ENCODE data around the gene PDZRN3. TPM values are rescaled to one million over a fixed set of nuclear protein-coding genes. Genes with fewer than 3 reads are reported as not detected.

PDZRN3 gene
- total and polyA plus RNA-seq, 8 donors: 20.0 to 88.6 (median 62.3) TPM

GRCh38 chr3:73653351-73653750 lies 28.6 kb upstream of the PDZRN3 start:
- H3K36me3 ChIP-seq: no peaks in the 10 kb centered on the region
- ATAC-seq: no peak
- DNase-seq: no peak
- no peaks in the 10 kb centered on the region for H3K27me3 ChIP-seq
- no peak overlapping the region for H3K4me3 ChIP-seq
- intact Hi-C loops (cut with DNase I): no loop called here
- TF ChIP-seq, protein P1, sequence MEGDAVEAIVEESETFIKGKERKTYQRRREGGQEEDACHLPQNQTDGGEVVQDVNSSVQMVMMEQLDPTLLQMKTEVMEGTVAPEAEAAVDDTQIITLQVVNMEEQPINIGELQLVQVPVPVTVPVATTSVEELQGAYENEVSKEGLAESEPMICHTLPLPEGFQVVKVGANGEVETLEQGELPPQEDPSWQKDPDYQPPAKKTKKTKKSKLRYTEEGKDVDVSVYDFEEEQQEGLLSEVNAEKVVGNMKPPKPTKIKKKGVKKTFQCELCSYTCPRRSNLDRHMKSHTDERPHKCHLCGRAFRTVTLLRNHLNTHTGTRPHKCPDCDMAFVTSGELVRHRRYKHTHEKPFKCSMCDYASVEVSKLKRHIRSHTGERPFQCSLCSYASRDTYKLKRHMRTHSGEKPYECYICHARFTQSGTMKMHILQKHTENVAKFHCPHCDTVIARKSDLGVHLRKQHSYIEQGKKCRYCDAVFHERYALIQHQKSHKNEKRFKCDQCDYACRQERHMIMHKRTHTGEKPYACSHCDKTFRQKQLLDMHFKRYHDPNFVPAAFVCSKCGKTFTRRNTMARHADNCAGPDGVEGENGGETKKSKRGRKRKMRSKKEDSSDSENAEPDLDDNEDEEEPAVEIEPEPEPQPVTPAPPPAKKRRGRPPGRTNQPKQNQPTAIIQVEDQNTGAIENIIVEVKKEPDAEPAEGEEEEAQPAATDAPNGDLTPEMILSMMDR (IDR thresholded peaks at IDR 0.05): no peak
- H3K4me1 ChIP-seq: no peaks in the 10 kb centered on the region
- H3K27ac ChIP-seq: no peak overlapping the region
- no peaks in the 10 kb centered on the region for H3K9me3 ChIP-seq

DNA sequence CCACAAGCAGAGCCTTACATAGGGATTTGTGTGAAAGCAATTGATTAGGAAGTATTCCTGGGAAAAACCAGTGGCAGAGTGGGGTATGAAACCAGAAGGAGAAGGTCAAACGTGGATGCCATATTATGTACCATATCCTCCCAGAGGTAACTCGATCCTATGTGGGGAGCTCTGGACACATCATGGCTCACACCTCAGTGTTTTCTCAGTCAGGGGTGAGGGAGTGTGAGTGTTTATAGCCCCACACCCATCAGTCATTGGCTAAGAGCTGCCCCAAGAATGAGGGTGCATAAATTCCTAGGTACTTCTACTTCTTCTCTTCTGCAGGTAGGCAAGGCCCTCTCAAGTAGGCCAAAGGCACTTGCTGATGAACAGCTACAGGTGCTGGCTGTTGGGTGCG lies 28.2 kb upstream of the PDZRN3 start:
- Histone ChIP-seq H3K36me3 (no peaks in the 10 kb centered on the region), H3K27me3 (no peaks in the 10 kb centered on the region), H3K9me3 (no peaks in the 10 kb centered on the region), H3K4me3 (no peak overlapping the region), H3K4me1 (no peaks in the 10 kb centered on the region), H3K27ac (no peak overlapping the region)
- intact Hi-C loops (cut with DNase I): no loop called here
- DNase-seq (no peak), ATAC-seq (no peak)
- TF ChIP-seq, protein P1 (IDR thresholded peaks at IDR 0.05): no peak

GRCh38 chr3:73637042-73637441 lies 12.3 kb upstream of the PDZRN3 start:
- TF ChIP-seq, protein P1 (IDR thresholded peaks at IDR 0.05): no peak
- intact Hi-C loops (cut with DNase I): no loop called here
- Histone ChIP-seq H3K27me3 (no peaks in the 10 kb centered on the region), H3K27ac (peak overlapping the region in 1 of 2 donors; percentile 26), H3K9me3 (no peaks in the 10 kb centered on the region), H3K36me3 (no peaks in the 10 kb centered on the region), H3K4me3 (no peak overlapping the region), H3K4me1 (no peaks in the 10 kb centered on the region)
- ATAC-seq: no peak
- no peak for DNase-seq

GRCh38 chr3:73635254-73635653 lies 10.5 kb upstream of the PDZRN3 start:
- DNase-seq (no peak), ATAC-seq (no peak)
- no peaks in the 10 kb centered on the region for H3K27me3 ChIP-seq
- TF ChIP-seq, protein P1 (IDR thresholded peaks at IDR 0.05): no peak
- intact Hi-C loops (cut with DNase I): no loop called here
- no peak overlapping the region for H3K4me3 ChIP-seq
- H3K36me3 ChIP-seq: no peaks in the 10 kb centered on the region
- H3K4me1 ChIP-seq: no peaks in the 10 kb centered on the region
- H3K27ac ChIP-seq: no peak overlapping the region
- H3K9me3 ChIP-seq: no peaks in the 10 kb centered on the region

DNA sequence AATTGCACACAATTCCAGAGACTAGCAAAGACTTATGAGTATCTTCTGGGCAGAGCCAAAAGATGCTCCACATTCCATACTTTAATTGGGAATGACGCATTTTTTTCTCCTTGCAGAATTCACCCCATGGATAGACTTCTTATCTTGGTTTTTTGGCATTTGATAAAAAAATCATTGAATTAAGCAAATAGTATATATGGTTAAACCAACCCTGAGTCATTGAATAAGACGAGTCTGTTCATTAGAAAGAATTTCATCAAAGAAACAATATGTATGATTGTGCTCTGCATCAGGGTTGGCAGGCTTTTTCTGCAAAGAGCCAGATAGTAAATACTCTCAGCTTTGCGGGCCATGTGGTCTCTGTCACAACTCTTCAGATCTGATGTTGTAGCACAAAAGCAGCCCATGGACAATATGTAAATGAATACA lies 9.2 kb upstream of the PDZRN3 start:
- H3K9me3 ChIP-seq: no peaks in the 10 kb centered on the region
- H3K4me1 ChIP-seq: no peaks in the 10 kb centered on the region
- no peak for ATAC-seq
- H3K27me3 ChIP-seq: no peaks in the 10 kb centered on the region
- TF ChIP-seq, protein P1 (IDR thresholded peaks at IDR 0.05): no peak
- no peak overlapping the region for H3K4me3 ChIP-seq
- H3K36me3 ChIP-seq: no peaks in the 10 kb centered on the region
- intact Hi-C loops (cut with DNase I): no loop called here
- no peak for DNase-seq
- no peak overlapping the region for H3K27ac ChIP-seq

Measured in left lung (tissue), 10 donors.